ENCODE measurements around the gene MYOM3.

DNA sequence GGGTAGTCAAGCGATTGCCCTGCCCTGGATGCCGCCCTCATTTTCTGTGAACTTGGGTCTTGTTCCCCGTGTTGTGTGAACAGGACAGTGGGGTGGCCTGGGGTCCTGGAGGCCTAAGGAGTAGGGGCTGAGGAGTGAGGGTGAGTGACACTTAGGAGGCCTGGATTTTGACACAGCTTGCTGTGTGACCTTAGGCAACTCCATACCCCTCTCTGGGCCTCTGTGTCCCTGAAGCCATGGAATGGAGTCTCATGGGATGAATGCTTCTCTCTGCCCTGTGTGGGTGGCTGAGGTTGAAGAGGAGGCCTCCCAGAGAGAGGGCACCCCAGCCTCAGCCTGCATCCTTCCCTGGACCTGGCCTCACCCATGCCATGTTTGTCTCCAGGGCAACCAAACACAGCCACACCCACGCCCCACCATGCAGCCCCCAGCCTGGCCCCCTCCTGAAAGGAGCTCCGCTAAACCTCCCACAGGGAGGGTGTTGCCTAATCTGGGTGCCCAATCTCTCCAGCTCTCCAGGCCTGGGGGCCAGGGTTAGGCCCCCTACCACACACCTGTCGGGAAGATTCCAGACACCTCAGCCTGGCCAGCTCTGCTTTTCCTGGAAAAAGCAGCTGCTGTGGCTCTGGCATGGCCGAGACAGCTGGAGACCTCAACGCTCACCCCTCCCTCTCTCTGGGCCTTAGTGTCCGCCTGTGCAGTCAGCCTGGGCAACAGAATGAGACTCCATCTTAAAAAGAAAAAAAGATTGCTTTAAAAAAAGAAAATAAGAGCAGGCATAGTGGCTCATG is 9.9 kb downstream of the MYOM3 start:
- TF ChIP-seq, protein P1, sequence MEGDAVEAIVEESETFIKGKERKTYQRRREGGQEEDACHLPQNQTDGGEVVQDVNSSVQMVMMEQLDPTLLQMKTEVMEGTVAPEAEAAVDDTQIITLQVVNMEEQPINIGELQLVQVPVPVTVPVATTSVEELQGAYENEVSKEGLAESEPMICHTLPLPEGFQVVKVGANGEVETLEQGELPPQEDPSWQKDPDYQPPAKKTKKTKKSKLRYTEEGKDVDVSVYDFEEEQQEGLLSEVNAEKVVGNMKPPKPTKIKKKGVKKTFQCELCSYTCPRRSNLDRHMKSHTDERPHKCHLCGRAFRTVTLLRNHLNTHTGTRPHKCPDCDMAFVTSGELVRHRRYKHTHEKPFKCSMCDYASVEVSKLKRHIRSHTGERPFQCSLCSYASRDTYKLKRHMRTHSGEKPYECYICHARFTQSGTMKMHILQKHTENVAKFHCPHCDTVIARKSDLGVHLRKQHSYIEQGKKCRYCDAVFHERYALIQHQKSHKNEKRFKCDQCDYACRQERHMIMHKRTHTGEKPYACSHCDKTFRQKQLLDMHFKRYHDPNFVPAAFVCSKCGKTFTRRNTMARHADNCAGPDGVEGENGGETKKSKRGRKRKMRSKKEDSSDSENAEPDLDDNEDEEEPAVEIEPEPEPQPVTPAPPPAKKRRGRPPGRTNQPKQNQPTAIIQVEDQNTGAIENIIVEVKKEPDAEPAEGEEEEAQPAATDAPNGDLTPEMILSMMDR (IDR thresholded peaks at IDR 0.05; ENCODE audit: low read length) = no peak
- TF ChIP-seq EZH2 (IDR thresholded peaks at IDR 0.05; ENCODE audit: borderline replicate concordance, low read length) = no peak

All from OCI-LY1 (cell line).